ENCODE measurements around the gene MGAT4B.

Gene MGAT4B

GRCh38 chr5:179769796-179770195, 36.9 kb downstream of the MGAT4B start:
- no peak for DNase-seq (ENCODE audit: low spot score)

- no peak for DNase-seq (ENCODE audit: low spot score)
Observed at GRCh38 chr5:179769271-179769670, 37.4 kb downstream of the MGAT4B start.

GRCh38 chr5:179768326-179769085, 38.2 kb downstream of the MGAT4B start:
- no peak for DNase-seq (ENCODE audit: low spot score)

DNA sequence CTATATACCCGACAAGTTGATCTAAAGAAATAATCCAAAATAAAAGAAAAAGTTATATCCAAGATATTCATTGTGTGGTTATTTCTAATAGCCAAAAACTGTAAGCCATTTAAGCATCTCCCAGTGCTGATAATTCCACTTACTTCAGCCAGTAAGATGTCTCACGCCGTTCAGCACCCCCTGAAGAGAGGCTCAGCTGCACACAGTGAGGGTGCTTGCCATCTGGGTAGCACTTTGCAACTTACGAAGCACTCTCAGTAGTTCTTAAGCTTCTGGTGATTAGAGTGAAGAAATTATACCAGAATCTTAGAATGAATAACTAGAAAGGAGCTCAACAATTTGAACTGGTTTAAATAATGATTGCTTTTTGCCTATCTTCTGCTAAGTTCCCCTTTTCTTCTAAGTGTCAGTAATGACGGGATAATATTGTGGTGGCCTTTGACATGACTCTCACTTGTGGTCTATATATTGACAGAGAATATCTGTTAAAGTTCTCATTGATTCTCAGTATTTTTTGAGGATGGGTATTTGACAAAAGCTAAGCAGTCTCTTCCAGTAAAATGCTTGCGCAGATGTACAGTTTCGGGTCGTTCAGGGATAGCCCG, 39.1 kb downstream of the MGAT4B start:
- DNase-seq (ENCODE audit: low spot score): no peak

- DNase-seq (ENCODE audit: low spot score): no peak
Observed at GRCh38 chr5:179766726-179767455, 39.8 kb downstream of the MGAT4B start.

GRCh38 chr5:179766021-179766725, 40.5 kb downstream of the MGAT4B start:
- DNase-seq (ENCODE audit: low spot score): no peak

- no peak for DNase-seq (ENCODE audit: low spot score)
Observed at GRCh38 chr5:179765400-179765799, 41.3 kb downstream of the MGAT4B start.

DNA sequence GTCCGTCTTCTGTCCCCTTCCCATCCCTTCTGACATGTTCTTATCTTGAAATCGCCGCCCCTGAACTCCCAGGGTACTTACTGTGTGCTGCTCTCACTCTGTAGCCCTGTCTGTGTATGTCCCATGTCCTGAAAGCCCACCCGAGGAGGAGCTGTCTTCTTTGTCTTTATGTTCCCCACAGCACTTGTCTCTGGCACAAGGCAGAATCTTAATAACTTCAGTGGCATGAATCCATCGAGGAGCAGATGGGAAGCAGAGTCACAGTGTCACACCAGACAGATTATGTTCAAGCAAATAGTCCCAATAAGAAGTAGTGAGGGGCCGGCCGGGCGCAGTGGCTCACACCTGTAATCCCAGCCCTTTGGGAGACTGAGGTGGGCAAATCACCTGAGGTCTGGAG, 42.6 kb downstream of the MGAT4B start:
- no peak for DNase-seq (ENCODE audit: low spot score)

DNA sequence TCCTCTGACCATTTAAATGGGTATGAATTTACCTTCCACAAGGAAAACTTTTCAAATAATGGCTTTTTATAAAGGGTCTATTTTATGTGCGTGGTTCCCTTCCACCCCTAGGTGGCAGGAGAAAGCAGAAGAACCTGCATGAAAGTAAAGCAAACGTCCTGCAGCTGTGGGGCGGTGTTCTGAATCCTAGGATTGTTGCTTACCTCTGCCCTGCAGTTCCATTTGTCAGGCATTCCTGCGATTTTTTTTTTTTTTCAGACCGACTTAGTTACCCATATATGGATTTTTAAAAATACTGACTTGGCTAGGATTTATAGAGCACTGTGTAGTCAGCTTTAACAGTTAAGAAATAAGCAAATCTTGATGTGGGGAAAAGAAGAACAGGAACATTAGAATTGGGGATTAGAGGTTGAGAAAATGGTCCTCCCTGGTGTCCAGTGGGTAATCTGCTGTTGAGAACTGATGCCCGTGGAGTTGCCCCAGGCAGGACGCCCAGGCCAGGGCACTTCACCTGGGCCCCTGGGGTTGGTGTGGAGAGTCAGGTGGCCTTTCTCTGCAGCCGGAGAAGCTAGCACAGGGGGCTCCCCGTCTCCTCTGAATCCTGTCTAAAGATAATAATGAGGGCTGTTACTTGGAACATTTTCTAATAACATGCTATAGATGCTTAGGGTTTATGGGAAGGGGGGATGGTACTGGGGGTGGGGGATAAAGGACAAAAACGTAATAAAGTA, 43.3 kb downstream of the MGAT4B start:
- DNase-seq (ENCODE audit: low spot score): no peak

GRCh38 chr5:179762781-179763176, 43.9 kb downstream of the MGAT4B start:
- DNase-seq (ENCODE audit: low spot score): no peak

DNA sequence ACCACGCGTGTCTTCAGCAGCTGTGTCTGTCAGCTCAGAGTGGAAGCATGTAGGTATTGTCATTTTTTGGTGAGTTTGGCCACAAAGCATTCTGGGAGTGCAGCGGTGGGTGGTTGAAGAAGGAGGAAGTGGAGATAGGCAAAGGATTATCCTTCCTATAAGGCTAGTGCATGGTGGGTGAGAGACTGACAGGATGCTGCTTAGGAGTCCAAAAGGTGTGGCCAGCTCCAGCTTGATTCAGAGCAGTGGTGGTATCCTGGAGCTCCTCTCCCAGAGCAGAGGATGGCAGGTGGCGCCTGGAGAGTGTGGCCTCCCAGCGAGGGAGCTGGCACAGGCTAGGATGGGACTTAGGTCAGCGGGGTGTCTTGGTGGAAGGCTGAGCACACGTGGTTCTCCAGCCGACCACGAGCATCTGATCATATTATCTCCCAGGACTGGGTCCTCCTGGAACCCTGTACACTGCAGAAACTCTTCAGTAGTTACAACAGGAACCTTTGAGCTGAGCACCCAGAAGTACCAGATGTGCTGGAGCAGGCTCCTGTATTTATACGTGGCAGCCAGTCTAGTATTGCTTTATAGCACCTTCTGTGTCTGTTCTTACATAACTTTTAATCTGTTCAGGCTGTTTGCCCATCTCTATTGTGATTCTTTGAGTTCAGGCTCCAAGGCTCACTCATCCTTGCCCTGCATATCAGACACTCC, 44.4 kb downstream of the MGAT4B start:
- DNase-seq (ENCODE audit: low spot score): no peak

DNA sequence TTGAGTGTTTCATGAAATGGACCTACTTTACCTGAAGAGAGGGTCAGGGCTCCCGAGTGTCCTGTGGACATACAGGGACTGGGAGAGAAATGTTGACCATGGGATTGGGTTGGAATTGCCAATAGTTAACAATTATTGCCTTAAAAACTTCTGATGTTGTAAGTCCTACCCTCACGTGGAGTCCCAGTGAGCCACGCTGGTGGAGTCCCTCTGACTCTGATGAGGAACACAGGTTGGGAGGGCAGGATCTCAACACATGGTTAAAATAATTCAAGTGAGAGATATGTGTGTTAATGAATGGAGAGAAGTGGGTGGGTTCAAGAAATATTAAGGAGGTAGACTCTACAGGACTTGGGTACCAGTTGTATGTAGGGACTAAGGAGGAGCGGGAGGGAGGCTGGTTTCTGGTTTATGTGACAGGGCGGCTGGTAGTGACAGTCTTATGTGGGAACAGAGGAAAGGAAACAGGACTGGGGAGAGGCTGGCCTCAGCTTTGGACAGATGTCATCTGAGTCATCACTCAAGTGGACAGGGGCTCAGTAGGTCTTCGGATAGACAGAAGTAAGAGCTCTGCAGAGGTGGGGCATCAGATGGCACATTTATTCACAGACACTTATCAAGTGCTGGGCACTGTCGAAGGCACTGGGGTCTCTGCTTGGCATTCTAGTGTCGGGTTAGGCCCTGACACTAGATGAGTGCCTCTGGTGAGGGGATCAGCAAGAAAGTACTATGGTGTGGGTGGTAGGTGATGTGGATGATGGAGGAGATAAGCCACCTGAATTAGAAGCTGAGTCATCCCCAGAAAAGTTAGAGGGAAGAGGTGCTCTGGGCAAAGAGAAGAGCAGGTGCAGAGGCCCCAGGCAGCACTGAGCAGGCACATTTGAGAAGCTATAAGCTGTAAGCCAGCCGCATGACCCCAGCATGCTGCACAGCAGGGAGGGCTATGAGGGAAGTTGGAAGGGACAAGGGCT, 46.8 kb downstream of the MGAT4B start:
- DNase-seq (ENCODE audit: low spot score): no peak

- DNase-seq (ENCODE audit: low spot score): no peak
Observed at GRCh38 chr5:179758955-179759354, 47.7 kb downstream of the MGAT4B start.

DNA sequence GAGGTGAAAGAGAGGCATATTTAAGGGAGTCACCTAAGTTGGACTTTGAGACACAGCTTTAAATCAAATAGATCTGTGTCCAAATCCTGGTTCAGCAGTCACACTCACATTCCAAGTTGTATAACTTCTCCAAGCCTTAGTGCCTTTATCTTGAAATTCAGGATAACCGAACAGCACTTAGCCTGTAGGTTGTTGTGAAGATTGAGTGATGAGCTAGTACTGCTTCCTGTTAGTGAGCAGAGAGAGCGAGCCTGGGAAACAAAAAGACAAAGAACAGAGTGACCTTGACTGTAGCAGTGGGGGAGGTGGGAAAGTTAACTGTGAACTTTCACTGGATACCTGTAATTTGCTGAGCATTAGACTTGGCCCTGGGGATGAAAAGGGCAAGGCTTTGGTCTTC, 51.6 kb downstream of the MGAT4B start:
- DNase-seq (ENCODE audit: low spot score): no peak

DNA sequence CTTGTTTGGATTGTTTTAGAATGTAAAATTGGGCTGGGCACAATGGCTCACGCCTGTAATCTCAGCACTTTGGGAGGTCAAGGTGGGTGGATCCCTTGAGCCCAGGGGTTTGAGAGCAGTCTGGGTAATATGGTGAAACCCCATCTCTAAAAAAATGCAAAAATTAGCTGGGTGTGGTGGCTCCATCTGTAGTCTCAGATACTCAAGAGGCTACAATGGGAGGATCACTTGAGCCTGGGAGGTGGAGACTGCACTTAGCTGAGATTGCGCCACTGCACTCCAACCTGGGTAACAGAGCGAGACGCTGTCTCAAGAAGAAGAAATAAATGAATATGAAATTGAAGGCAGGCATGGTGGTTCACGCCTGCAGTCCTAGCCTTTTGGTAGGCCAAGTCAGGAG, 52.7 kb downstream of the MGAT4B start:
- no peak for DNase-seq (ENCODE audit: low spot score)

- DNase-seq (ENCODE audit: low spot score): no peak
Observed at GRCh38 chr5:179749857-179750508, 56.7 kb downstream of the MGAT4B start.

DNA sequence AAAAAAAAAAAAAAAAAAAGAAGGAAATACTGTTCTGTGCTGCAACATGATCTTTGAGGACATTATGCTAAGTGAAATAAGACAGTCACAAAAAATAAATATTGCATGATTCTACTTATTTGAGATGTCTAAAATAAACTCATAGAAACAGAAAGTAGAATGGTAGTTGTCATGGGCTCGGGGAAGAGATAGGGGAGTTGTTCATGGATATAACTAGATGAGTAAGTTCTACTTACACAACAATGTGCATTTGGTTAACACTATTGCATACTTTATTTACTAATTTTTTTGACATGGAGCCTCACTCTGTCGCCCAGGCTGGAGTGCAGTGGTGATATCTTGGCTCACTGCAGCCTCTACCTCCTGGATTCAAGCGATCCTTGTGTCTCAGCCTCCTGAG, 58.9 kb downstream of the MGAT4B start:
- DNase-seq (ENCODE audit: low spot score): no peak

All from ecto neural progenitor cell (in vitro differentiated cells).